ENCODE measurements around the gene TBX10.

TBX10 gene

DNA sequence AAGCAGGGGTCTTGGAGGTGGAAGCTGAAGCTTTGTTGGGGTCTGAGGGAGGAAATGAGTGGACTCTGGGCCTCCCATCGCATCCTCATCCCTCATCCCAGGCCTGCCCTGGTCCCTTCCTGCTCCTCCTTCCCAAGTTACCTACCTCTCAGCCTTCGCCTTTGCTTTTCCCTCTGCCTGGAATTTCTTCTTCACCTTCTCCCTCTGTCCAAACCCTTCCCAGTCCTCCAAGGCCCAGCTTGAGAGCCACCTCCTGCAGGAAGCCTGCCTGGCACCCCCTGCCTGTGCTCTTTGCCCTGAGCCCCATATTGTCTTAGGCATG is 7.7 kb downstream of the TBX10 start:
- Histone ChIP-seq H3K27me3 (replicated peaks; ENCODE audit: insufficient read depth, low read length) (no peaks in the 10 kb centered on the region), H3K36me3 (replicated peaks; ENCODE audit: insufficient read depth, low read length) (no peaks in the 10 kb centered on the region), H2AFZ (ENCODE audit: low read length) (no peak overlapping the region), H3K9me2 (replicated peaks; ENCODE audit: insufficient read depth, low read length) (no peaks in the 10 kb centered on the region), H3K9me3 (replicated peaks; ENCODE audit: insufficient read depth, low read length) (no peaks in the 10 kb centered on the region), H3K4me2 (ENCODE audit: low read depth, low read length) (no peak overlapping the region), H3K4me3 (ENCODE audit: low read length) (no peak overlapping the region), H3K4me1 (ENCODE audit: low read length) (peaks cover 20% of the 10 kb centered on the region), H3K79me2 (ENCODE audit: low read length) (peaks cover 12% of the 10 kb centered on the region), H4K20me1 (ENCODE audit: insufficient read depth, low read length) (no peaks in the 10 kb centered on the region), H3F3A (ENCODE audit: insufficient read depth, low read length) (peaks cover 14% of the 10 kb centered on the region; the same call in 1 of the 2 replicates), H3K27ac (ENCODE audit: low read length) (no peak overlapping the region), H3K9ac (ENCODE audit: low read length) (no peak overlapping the region)
- no peak for DNase-seq
- TF ChIP-seq EZH2 (optimal IDR thresholded peaks at IDR 0.05; ENCODE audit: low read depth, low read length) (no peak), EZH2phosphoT487 (IDR thresholded peaks at IDR 0.05; ENCODE audit: low read length) (no peak)
- TF ChIP-seq, protein P1, sequence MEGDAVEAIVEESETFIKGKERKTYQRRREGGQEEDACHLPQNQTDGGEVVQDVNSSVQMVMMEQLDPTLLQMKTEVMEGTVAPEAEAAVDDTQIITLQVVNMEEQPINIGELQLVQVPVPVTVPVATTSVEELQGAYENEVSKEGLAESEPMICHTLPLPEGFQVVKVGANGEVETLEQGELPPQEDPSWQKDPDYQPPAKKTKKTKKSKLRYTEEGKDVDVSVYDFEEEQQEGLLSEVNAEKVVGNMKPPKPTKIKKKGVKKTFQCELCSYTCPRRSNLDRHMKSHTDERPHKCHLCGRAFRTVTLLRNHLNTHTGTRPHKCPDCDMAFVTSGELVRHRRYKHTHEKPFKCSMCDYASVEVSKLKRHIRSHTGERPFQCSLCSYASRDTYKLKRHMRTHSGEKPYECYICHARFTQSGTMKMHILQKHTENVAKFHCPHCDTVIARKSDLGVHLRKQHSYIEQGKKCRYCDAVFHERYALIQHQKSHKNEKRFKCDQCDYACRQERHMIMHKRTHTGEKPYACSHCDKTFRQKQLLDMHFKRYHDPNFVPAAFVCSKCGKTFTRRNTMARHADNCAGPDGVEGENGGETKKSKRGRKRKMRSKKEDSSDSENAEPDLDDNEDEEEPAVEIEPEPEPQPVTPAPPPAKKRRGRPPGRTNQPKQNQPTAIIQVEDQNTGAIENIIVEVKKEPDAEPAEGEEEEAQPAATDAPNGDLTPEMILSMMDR (IDR thresholded peaks at IDR 0.05; ENCODE audit: low read length) = no peak

DNA sequence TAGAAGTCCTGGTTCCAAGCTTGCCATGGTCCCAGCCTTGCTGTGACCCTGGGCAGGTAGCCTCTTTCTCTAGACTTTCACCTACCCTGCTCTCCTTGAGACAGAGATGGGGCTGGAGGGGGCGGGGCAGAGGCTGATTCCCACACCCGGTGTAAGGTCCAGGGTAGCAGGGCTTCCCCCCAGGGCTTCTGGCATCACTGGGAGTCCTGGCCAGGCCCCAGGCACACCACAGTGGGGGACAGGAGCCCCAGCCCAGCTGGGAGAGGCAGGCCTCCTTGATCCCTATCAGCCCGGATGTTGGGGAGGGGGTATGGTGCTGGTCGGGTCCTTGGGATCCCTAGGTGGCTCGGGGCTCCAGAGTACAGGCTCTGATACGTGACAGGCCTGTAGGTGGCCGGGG is 8.2 kb downstream of the TBX10 start:
- Histone ChIP-seq H3K9ac (ENCODE audit: low read length) (no peak overlapping the region), H3K27ac (ENCODE audit: low read length) (no peak overlapping the region), H3K36me3 (replicated peaks; ENCODE audit: insufficient read depth, low read length) (no peaks in the 10 kb centered on the region), H3K4me1 (ENCODE audit: low read length) (peaks cover 17% of the 10 kb centered on the region), H3K9me3 (replicated peaks; ENCODE audit: insufficient read depth, low read length) (no peaks in the 10 kb centered on the region), H2AFZ (ENCODE audit: low read length) (no peak overlapping the region), H3K4me3 (ENCODE audit: low read length) (no peak overlapping the region), H3K27me3 (replicated peaks; ENCODE audit: insufficient read depth, low read length) (no peaks in the 10 kb centered on the region), H4K20me1 (ENCODE audit: insufficient read depth, low read length) (no peaks in the 10 kb centered on the region), H3K4me2 (ENCODE audit: low read depth, low read length) (peak overlapping the region; percentile 92; the same call in 1 of the 2 replicates), H3K79me2 (ENCODE audit: low read length) (peaks cover 12% of the 10 kb centered on the region), H3K9me2 (replicated peaks; ENCODE audit: insufficient read depth, low read length) (no peaks in the 10 kb centered on the region), H3F3A (ENCODE audit: insufficient read depth, low read length) (peaks cover 14% of the 10 kb centered on the region; the same call in 1 of the 2 replicates)
- TF ChIP-seq, protein P1 (IDR thresholded peaks at IDR 0.05; ENCODE audit: low read length) = no peak
- TF ChIP-seq EZH2 (optimal IDR thresholded peaks at IDR 0.05; ENCODE audit: low read depth, low read length) = no peak
- TF ChIP-seq EZH2phosphoT487 (IDR thresholded peaks at IDR 0.05; ENCODE audit: low read length) = no peak
- no peak for DNase-seq

DNA sequence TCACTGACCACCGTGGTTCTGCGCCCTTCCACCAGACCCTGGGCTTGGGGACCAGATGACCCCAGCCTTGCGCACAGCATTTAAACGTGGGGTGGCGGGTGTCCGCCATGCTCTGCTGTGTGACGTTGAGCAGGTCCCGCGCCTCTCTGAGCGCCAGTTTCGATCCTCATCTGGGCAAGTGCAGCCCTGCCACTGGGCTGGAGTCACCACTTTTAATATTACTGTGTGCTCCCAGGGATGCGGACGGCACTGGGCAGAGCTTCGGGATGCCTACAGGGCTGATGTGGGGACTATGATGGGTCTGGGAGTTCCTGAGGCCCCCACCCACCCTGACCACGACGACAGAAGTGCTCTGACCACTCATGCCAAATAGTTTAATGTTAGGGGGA is 8.6 kb downstream of the TBX10 start:
- H2AFZ ChIP-seq (ENCODE audit: low read length) = peak overlapping the region; percentile 90
- no peak for DNase-seq
- peak overlapping the region; percentile 75; the same call in 1 of the 2 replicates for H3K9ac ChIP-seq (ENCODE audit: low read length)
- peak overlapping the region; percentile 85 for H3K4me3 ChIP-seq (ENCODE audit: low read length)
- H3F3A ChIP-seq (ENCODE audit: insufficient read depth, low read length) = peaks cover 14% of the 10 kb centered on the region; the same call in 1 of the 2 replicates
- no peaks in the 10 kb centered on the region for H3K36me3 ChIP-seq (replicated peaks; ENCODE audit: insufficient read depth, low read length)
- peak overlapping the region; percentile 92 for H3K4me2 ChIP-seq (ENCODE audit: low read depth, low read length)
- H3K27ac ChIP-seq (ENCODE audit: low read length) = peak overlapping the region; percentile 73; the same call in 1 of the 2 replicates
- H3K9me3 ChIP-seq (replicated peaks; ENCODE audit: insufficient read depth, low read length) = no peaks in the 10 kb centered on the region
- no peaks in the 10 kb centered on the region for H3K9me2 ChIP-seq (replicated peaks; ENCODE audit: insufficient read depth, low read length)
- no peaks in the 10 kb centered on the region for H4K20me1 ChIP-seq (ENCODE audit: insufficient read depth, low read length)
- H3K4me1 ChIP-seq (ENCODE audit: low read length) = peaks cover 17% of the 10 kb centered on the region
- peaks cover 12% of the 10 kb centered on the region for H3K79me2 ChIP-seq (ENCODE audit: low read length)
- no peaks in the 10 kb centered on the region for H3K27me3 ChIP-seq (replicated peaks; ENCODE audit: insufficient read depth, low read length)
- TF ChIP-seq EZH2phosphoT487 (IDR thresholded peaks at IDR 0.05; ENCODE audit: low read length) (no peak), EZH2 (optimal IDR thresholded peaks at IDR 0.05; ENCODE audit: low read depth, low read length) (no peak)
- TF ChIP-seq, protein P1 (IDR thresholded peaks at IDR 0.05; ENCODE audit: low read length) = no peak
